HG02763 (cell line): ENCODE results near the gene TNPO3.
A peak's percentile ranks its signal among the peaks of the same experiment; 100 is the strongest.
"Not testable (repeated sequence)": the region's sequence is repeated elsewhere in the genome, so short reads cannot be mapped to it uniquely, and the experiment has no call there.

Experiments
- ATAC-seq: cut with Tn5 transposase; IDR thresholded peaks from one replicate; pipeline ENCODE4 v1.9.1; 2021; ENCODE audit warnings: mild to moderate bottlenecking, moderate library complexity; ENCODE audit not compliant: unreplicated experiment

Gene TNPO3

DNA sequence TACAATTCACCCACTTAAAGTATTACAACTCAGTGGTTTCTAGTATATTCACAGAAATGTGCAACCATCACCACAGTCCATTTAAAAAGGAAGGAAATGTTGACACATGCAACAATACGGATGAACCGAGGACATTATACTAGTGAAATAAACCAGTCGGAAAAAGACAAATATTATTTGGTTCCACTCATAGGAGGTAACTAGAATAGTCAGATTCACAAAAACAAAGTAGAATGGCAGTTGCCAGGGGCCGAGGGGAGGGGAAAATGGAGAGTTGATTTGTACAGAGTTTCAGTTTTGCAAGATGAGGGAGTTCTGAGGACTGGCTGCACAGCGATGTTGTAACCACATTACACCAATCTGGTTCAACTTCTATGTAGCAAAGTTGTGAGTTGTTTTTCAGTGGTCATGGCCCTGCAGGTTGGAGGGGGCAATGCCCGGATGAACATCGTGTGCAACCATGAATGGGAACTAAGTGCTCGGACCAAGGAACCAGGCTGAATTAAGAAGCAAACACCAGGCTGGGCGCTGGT is 17.6 kb upstream of the TNPO3 start:
- ATAC-seq, result no peak

DNA sequence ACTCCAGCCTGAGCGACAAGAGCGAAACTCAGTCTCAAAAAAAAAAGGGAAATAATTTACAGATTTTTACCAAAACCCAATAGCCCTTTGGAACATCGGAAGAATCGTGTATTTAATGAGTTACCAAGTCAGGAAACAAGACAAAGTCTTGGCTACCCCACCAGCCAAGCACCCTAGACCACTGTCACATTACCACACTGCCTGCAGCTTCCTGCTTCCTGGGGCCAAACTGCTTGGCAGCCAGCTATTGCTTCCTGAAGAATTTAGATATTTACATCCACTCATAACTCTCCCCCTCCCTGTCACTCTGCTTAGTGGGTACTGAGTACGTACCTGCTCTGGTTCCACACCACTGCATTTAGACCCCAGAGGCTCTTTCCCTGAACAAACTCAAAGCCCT is 14.1 kb upstream of the TNPO3 start:
- ATAC-seq, result no peak

DNA sequence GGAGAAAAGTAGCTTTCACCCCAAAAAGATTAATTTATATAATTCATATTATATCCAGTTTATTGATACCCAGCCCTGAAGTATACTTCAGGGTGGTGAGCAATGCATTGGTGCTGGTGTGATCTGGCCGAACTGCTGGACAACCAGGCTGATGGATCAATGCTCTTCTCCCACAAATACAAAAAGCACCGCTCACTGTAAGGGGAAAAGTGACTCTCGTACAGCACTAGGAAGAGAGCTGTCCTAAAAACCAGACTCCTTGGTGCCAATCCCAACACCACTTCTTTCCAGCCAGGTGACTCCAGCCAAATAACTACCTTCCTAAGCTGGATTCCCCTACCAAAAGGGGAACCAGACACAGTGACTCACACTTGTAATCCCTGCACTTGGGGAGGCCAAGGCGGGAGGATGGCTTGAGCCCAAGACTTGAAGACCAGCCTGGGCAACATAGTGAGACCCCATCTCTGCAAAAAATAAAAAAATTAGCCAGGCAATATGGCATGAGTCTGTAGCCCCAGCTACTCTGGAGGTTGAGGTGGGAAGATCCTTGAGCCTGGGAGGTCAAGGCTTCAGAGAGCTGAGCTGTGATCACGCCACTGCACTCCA is 13.1 kb upstream of the TNPO3 start:
- ATAC-seq, result no peak

DNA sequence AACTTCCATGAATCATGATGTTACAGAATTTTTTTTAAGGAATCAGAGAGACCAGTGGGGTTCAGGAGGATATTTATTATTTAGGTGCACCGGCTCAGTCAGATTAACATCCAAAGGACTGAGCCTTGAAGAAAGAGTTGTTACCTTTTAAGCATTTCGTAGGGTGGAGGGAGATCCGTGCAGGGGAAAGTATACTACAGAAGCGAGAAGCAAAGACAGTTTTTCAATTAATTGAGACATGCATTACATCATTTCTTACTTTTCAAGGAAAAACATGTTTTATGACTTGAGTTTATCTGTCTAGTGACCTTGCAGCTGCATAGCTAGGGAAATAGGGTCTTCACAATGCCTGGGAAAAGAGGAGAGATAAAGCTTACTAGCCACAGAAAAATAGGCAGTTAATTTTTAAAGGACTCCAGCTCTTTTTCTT is 12.2 kb upstream of the TNPO3 start:
- not testable (repeated sequence) for ATAC-seq

DNA sequence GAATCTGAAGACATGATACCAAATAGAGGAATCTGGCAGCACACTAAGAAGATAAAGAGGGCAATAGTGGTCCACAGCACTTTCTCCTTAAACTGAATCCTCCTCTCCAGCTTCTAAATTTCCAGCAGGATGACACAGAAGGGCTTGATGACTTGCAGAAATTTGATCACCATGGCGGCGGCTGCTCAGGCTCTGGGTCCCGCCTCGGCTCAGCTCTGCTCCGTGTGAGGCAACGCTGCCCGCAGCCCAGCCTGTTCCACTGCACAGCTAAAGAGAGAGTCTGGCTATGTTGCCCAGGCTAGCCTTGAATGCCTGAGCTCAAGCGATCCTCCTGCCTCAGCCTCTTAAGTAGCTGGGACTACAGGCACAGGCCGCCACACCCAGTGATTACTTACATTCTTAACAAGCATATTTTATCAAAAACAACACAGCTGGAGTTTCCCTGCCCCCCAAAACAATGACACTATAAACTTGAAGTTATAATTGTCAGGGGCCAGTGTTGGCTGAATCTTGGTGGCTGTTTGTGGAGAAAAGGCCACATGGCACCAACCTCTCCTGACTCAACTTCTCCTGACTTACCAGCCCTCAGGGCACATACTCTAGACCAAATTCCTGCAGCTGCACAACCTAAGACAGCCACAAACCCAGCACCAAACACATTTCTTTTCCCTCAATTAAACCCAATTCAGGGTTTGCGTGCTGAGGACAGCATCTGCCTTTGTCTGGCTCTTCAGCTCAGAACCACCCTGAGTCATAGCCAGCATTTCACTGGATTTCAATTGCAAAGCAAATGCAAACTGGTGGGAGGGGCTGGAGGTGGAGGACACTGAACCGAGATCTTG is 11.6 kb upstream of the TNPO3 start:
- ATAC-seq, result no peak

DNA sequence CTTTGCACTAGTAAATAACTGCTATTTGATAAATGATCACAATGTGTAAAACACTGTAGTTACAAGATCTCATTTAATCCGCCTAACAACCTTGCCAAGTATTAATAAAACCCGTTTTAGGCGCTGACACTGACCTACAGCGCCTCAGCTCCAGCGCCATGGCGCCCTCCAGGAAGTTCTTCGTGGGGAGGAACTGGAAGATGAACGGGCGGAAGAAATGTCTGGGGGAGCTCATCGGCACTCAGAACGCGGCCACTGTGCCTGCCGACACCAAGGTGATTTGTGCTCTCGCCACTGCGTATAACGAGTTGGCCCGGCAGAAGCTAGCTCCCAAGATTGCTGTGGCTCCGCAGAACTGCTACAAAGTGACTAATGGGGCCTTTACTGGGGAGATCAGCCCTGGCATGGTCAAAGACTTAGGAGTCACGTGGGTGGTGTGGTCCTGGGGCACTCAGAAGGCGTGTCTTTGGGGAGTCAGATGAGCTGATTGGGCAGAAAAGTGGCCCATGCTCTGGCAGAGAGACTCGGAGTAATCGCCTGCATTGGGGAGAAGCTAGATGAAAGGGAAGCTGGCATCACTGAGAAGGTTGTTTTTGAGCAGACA is 1.1 kb upstream of the TNPO3 start:
- ATAC-seq, result no peak

DNA sequence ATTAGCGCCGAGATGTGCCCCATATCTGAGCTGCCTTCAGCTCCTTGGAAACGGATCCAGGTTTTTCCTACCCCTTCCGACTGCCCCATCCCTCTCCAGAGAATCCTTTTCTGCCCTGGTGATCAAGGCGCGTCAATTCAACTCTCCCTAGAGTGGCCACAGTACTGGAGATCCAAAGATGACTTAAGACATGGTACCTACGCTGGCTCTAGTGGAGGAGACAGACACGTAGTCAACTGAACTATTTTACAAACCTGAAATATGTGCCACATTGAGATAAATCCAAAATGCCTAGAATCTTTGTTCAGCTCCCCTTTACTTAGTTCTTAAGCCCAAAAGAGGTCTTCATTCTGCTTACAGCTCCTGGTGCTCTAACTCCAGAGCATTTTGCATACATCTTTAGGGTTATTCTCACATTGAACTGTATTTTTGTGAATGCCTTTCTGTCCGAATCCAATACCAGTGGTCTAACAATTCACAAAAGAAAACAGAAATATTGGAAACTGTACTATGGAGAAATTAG is 444 bp upstream of the TNPO3 start:
- ATAC-seq, result peak; percentile 11

DNA sequence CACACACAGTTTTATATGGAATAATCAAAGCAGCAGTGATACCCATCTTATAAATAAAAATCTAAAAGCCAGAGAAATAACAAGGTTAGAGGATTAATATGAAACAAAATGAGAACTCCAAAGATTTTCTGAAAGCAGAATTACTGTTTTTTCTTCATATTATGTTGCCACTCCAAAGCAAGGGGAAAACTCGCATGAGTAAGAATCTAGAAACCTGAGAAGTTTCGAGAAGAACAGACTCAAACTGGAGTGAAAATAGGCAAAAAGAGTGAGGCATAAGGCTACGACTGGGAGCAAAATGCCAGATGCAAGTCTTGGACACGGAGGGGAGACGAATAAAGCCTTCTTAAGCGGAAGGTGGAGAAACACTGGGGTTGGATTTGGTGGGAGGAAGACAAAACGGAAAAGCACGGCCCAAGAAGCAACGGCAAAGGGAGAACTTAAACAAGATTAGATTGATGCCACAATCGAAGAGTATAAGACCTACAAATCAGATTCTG is 923 bp downstream of the TNPO3 start:
- no peak for ATAC-seq

DNA sequence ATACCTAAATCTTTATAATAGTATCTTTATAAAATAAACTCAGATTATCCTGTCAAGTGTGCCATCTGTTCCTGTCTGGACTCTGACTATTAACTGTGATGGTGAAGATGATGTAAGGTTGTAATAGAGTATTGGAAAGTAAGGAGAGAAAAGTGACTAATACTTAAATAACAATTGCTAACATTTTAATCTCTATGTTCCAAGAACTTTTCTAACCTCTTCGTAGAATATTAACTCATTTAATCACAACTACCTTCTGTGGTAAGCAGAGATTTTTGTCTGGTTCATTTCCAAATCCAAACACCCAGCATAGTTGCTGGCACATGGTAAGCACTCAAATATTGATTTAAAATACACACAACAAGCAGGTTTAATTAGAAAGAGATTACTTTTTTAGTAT is 2.5 kb downstream of the TNPO3 start:
- no peak for ATAC-seq

DNA sequence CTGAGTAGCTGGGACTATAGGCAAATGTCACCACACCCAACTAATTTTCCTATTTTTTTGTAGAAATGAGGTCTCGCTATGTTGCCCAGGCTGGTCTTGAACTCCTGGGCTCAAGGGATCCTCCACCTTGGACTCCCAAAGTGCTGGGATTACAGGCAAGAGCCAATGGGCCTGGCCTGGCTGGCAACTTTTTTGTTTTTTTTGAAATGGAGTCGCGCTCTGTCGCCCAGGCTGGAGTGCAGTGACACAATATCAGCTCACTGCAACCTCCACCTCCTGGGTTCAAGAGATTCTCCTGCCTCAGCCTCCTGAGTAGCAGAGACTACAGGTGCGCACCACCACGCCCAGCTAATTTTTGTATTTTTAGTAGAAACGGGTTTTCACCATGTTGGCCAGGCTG is 3.5 kb downstream of the TNPO3 start:
- ATAC-seq, result not testable (repeated sequence)

DNA sequence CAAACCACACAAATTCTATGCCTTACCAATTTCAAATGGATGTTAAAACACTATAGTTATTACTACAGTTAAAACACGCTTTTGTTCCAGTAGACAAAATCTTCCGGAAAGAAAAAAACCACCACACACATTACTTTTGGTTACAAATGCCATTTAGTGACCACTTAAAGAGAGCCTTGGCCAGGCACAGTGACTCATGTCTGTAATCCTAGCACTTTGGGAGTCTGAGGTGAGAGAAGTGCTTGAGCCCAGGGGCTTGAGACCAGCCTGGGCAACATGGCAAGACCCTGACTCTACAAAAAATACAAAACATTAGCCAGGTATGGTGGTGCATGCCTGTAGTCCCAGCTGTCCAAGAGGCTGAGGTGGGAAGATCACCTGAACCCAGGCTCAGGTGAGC is 7.2 kb downstream of the TNPO3 start:
- no peak for ATAC-seq

DNA sequence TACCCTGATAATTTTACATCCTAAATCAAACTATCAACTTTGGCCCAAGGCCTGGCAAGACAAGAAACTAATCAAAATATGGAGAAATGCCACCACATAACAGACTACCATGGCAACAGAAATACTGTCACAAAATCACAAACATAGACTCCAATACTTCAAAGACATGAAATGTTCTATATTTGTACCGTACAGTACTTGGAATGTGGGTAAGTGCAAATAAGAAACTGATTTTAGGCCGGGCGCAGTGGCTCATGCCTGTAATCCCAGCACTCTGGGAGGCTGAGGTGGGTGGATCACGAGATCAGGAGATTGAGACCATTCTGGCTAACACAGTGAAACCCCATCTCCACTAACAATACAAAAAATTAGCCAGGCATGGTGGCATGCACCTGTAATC is 9.2 kb downstream of the TNPO3 start:
- no peak for ATAC-seq

DNA sequence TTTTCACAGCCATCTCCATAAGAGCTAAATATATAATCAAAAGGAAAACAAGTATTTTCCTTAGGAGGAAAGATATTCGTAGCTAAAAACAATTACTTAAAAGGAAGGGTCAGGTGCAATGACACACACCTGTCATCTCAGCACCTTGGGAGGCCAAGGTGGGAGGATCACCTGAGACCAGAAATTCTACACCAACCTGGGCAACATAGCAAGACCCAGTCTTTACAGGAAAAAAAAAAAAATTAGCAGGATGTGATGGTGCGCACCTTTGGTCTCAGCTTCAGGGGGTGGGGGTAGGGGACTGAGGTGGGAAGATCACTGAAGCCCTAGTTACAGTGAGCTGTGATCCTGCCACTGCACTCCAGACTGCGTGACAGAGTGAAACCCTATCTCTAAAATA is 11.9 kb downstream of the TNPO3 start:
- no peak for ATAC-seq

DNA sequence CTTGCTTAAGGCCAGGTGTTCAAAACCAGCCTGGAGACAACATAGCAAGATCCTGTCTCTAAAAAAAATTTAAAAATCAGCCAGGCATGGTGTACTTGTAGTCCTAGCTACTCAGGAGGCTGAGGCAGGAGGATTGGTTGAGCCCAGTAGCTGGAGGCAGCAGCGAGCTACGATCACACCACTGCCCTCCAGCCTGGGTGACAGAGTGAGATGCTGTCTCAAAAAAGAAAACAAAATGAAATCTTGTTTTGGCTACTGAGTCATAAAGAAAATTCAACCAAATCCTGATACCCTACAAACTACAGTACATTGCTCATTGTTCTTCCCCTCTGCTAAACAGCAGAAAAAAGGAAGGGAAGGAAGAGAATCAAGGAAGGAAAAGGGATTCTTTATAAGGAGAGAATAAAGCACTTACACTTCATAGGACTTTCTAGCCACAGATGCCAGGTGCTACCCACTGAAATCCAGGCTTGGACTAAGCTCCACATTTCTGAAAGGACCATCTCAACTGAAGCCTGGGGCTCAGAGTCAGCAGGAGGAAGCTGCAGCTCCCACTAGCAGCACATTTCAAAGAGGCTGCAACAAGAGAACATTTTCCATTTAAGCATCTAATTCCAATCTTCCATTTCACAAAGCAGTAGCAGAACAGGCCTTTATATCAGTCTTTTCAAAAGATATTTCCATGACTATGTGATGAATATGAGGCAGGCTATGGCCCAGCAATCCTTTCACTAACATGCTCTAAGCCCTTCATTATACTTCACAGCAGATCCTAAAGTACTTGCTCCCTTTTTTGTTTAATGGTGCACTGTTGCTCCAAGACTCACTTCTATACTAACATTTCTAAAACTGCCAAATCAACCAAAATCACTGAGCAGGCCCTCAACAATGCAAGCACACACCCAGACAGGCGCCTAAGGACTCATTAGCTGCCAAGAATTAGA is 13.5 kb downstream of the TNPO3 start:
- ATAC-seq, result no peak

DNA sequence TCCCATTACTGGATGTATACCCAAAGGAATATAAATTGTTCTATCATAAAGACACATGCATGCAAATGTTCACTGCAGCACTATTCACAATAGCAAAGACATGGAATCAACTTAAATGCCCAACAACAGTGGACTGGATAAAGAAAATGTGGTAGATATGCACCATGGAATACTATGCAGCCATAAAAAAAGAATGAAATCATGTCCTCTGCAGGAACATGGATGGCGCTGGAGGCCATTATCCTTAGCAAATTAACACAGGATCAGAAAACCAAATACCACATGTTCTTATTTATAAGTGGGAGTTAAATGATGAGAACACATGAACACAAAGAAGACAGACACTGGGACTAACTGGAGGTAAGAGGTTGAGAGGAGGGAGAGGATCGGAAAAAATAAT is 16.4 kb downstream of the TNPO3 start:
- ATAC-seq, result not testable (repeated sequence)

DNA sequence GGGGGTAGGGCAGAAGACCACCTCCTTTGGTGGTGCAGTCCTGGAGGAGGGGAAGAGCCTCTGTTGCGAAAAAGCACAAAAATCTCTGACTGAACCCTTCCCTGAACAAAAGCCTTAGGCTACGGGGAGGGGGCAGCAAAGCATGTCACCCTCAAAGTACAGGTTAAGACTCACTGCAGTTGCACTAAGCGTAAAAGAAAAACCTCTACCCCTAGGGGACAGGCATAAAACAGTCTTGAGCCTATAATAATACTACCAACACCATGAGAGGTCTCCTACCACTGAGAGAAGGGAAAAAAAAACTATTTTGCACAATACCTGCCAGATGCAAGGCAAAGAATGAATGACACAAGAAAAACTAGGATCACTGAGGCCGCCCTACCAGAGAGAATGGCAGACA is 17.3 kb downstream of the TNPO3 start:
- no peak for ATAC-seq

DNA sequence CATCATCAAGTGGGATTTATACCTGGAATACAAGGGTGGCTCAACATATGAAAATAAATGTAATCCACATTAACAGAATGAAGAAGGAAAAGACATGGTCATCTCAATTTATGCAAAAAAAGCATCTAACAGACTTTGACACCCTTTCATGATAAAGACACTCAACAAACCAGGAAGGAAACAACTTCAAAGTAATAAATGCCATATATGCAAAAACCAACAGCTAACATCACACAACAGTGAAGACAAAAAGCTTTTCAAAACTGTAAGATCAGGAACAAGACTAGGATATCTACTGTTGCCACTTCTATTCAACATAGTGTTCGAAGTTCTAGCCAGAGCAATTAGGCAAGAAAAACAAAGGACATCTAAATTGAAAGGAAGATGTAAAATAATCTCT is 22.9 kb downstream of the TNPO3 start:
- ATAC-seq, result no peak

DNA sequence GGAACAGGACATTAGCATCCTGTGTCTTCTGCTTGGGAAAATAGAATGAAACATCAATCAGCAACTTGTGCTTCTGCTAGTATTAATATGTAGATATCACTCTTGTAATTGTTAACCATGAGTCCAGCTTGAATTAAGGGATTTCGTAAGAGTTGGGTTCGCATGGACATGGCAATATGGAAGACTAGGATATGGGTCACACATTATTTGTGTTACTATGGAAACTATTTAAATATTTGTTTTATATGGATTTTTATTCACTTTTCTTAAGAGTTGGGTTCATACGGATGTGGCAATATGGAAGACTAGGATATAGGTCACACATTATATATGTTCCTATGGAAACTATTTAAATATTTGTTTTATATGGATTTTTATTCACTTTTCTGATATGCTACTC is 24.5 kb downstream of the TNPO3 start:
- no peak for ATAC-seq

DNA sequence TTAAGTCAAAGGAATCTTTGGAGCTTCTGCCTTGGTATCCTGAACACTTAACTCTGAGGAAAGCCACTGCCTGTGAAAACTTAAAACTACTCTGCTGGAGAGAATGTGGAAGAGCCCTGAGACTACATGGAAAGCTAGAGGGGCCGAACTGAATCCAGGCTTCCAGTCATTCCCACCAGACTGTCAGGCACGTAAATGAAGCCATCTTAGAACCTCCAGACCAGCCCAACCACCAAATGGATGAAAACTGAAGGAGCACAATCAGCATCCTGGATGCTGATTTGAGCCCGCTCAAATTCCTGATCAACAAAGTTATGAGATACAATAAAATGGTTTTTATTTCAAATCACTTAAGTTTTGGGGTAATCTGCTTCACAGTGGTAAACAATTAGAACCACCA is 30.8 kb downstream of the TNPO3 start:
- ATAC-seq, result no peak

DNA sequence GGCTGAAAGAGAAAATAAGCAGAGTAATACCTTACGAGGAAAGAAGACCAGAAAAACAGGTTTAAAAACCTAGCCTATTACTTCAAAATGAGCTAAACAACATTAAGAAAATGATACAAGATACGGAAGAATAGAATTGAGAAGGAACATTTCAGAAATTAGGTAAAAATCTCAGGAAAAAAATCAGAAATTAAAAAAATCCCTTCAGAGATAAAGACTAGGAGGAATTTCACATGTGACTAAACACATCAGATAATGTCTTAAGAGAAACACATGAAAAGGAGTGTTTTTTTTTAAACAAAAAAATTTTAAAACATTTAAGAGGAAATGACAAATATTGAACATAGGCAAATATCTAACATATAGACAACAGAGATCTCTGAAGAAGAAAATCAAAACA is 33.3 kb downstream of the TNPO3 start:
- ATAC-seq, result no peak
